ENCODE measurements around the gene SDHB. TPM values are rescaled to one million over a fixed set of nuclear protein-coding genes. Genes with fewer than 3 reads are reported as not detected.

Gene SDHB
- total and polyA plus RNA-seq, 7 donors: 190 to 452 (median 266) TPM

- H3K36me3 ChIP-seq (ENCODE audit: insufficient read depth in 1 of 2, low read depth in 1 of 2): no peaks in the 10 kb centered on the region
- no peak overlapping the region for H3K4me3 ChIP-seq
- peaks cover 4% of the 10 kb centered on the region for H3K9me3 ChIP-seq
- peaks cover 28% of the 10 kb centered on the region for H3K4me1 ChIP-seq
- TF ChIP-seq CTCF (IDR thresholded peaks at IDR 0.05): no peak
- no peak overlapping the region for H3K27ac ChIP-seq
- intact Hi-C loops (cut with DNase I): loop anchor here (2.0 to 5.0 kb wide), 3 partner anchors 56 to 346 kb away; partner anchors contain the start of gene PADI2 (in 1 of the 2)
- WGBS, 3 donors: 62 to 70% (median 67%) methylated on average over 3 of the region's 3 CpGs
- H3K27me3 ChIP-seq (ENCODE audit: insufficient read depth in 3 of 3, low read length in 2 of 3): no peaks in the 10 kb centered on the region
- DNase-seq: no peak
- ATAC-seq: no peak
Measured at GRCh38 chr1:17061486-17061885, 7.7 kb upstream of the SDHB start.

DNA sequence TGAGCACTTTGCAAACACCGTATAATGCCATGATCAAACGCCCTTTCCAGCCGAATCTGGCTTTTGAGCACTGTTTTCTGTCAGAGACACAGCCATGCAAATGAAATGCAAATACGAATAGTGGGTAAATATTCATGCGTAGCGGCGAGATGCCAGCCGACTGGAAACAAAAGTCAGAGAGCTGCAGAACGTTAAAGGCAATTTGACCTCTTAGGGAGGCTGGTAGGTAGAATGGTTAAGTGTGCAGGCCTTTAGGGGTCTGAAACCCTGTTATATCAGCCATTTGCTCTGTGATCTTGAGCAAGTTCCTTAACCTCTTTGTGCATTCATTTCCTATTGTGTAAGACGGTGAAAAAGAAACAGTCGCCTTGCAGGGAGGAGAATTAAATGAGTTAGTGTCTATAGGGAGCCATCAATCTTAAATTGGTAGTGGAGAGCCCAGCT is 6.5 kb upstream of the SDHB start:
- no peak overlapping the region for H3K27ac ChIP-seq
- intact Hi-C loops (cut with DNase I): loop anchor here (2.0 to 5.0 kb wide), 3 partner anchors 57 to 347 kb away; partner anchors contain the start of gene PADI2 (in 1 of the 2)
- DNase-seq (no peak), ATAC-seq (no peak)
- H3K9me3 ChIP-seq: peaks cover 3% of the 10 kb centered on the region
- no peaks in the 10 kb centered on the region for H3K27me3 ChIP-seq (ENCODE audit: insufficient read depth in 3 of 3, low read length in 2 of 3)
- no peak overlapping the region for H3K4me3 ChIP-seq
- 48 to 54% (median 50%) methylated on average over 11 of the region's 11 CpGs for WGBS, 3 donors
- H3K36me3 ChIP-seq (ENCODE audit: insufficient read depth in 1 of 2, low read depth in 1 of 2): no peaks in the 10 kb centered on the region
- no peak for TF ChIP-seq CTCF (IDR thresholded peaks at IDR 0.05)
- peaks cover 28% of the 10 kb centered on the region for H3K4me1 ChIP-seq

GRCh38 chr1:17059391-17060305 is 5.8 kb upstream of the SDHB start:
- ATAC-seq: peak; percentile 80 to 86 (median 82)
- Histone ChIP-seq H3K27ac (no peak overlapping the region), H3K4me3 (no peak overlapping the region), H3K36me3 (ENCODE audit: insufficient read depth in 1 of 2, low read depth in 1 of 2) (no peaks in the 10 kb centered on the region), H3K9me3 (no peaks in the 10 kb centered on the region), H3K4me1 (peaks cover 28% of the 10 kb centered on the region), H3K27me3 (ENCODE audit: insufficient read depth in 3 of 3, low read length in 2 of 3) (no peaks in the 10 kb centered on the region)
- peak; percentile 61 to 83 for DNase-seq
- peak; percentile 78 for TF ChIP-seq CTCF (IDR thresholded peaks at IDR 0.05)
- 24 to 32% (median 24%) methylated on average over 12 of the region's 12 CpGs for WGBS, 3 donors
- intact Hi-C loops (cut with DNase I): loop anchor here (1.0 to 5.0 kb wide), 5 partner anchors 58 to 348 kb away; partner anchors contain the start of gene PADI2 (in 1 of the 2)

- H3K27me3 ChIP-seq (ENCODE audit: insufficient read depth in 3 of 3, low read length in 2 of 3): no peaks in the 10 kb centered on the region
- no peaks in the 10 kb centered on the region for H3K9me3 ChIP-seq
- intact Hi-C loops (cut with DNase I): no loop called here
- peaks cover 0 to 5% of the 10 kb centered on the region in 2 donors for H3K36me3 ChIP-seq (ENCODE audit: insufficient read depth in 1 of 2, low read depth in 1 of 2)
- peaks cover 19% of the 10 kb centered on the region for H3K4me1 ChIP-seq
- H3K4me3 ChIP-seq: no peak overlapping the region
- ATAC-seq: no peak
- no peak overlapping the region for H3K27ac ChIP-seq
- no peak for TF ChIP-seq CTCF (IDR thresholded peaks at IDR 0.05)
- WGBS, 3 donors: 28 to 41% (median 29%) methylated on average over 4 of the region's 4 CpGs
- no peak for DNase-seq
Measured at GRCh38 chr1:17056551-17056950, 2.7 kb upstream of the SDHB start.

All from psoas muscle (tissue), 8 donors.